HG03469 (cell line): ENCODE data around the gene DLX6.

Experiments used
- ATAC-seq: cut with Tn5 transposase; IDR thresholded peaks from one replicate; pipeline ENCODE4 v1.9.1; 2021; ENCODE audit warnings: mild to moderate bottlenecking, moderate library complexity, moderate number of reproducible peaks; ENCODE audit not compliant: unreplicated experiment

The DLX6 gene

GRCh38 chr7:97009753-97010732 is 4.7 kb downstream of the DLX6 start:
- no peak for ATAC-seq

- ATAC-seq: no peak
Measured at GRCh38 chr7:97011104-97011503, 5.8 kb downstream of the DLX6 start.

DNA sequence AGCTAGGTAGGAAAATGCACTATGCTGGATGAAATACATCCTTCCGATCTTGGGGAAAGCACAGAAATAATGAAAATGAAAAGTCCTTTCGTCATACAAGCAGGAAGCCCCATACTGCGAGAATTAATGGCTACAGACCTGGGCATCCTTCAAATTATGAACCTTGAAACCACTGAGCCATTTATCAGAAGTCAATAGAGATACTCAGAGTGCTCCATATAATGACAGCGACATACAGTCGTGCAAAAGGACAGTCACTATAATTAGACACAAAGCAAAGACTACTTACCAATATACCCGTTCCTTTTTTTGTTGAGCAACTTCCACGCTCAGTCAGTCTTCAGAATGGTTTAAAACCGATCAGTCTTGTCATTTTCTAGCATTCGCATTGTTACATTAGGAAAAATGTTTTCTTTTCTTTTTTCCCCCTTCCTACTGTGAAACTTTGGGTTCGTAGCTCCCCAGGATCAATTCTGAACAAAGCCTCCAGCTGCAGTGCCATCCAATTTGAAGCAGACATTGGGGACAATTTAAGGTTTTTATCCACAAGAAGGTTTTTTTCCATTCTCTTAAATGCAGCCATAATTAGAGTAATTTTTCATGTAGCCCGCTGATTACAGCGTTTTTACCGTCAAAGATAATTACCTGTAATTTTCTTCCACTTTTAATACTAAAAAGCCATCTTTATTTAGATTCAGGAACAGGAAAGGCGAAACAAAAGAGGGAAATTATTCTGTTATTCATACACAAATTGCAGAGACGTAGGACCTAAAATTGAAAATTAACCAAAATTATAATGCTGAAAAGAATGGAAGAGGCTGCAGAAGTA is 6.4 kb downstream of the DLX6 start:
- ATAC-seq: no peak

- ATAC-seq: no peak
Measured at GRCh38 chr7:97012365-97013133, 7.2 kb downstream of the DLX6 start.

DNA sequence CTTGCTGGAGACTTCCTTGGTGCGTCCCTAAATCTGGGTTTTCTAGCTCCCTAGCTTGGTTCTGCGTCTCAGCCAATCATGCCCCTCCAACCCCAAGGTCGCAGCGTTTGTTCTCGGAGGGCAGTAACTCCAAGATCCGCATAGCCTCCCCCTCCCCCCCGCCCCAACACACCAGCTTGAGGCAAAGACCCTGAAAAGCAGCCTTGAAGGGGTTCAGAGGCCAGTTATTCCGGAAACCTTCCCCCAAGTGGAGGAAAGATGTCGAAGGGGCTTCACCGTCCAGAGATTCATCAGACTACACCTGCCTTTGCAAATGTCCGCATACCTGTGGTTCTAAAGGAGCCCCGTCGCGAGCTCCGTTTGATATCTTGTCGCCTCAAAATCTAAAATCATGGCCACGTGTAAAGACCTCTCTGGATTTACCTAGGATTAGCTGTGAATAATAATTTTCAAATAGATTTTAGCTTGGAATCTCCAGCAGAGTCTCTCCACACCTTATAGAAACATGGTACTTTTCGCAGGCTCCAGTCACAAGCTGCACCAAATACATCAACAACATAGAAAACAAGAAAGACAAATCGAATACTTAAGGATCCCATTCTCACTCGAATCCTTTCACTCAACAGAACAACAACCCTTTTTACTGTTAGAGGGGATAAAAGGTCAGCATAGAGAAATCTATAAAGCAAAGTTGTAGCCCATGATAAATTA is 7.9 kb downstream of the DLX6 start:
- ATAC-seq: no peak

DNA sequence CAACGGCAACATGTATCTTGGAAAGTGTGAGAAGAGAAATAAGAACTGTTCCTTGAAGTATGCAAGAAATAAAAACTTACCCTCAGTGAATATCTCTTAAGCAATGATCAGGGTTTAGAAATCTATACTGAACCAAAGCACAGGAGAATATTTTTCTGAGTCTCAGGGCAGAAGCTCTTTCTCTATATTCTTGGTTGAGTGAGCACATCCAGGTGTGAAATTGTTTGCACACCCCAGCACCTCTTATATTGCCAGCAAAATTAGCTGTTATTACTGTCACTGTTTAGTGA is 8.4 kb downstream of the DLX6 start:
- no peak for ATAC-seq

DNA sequence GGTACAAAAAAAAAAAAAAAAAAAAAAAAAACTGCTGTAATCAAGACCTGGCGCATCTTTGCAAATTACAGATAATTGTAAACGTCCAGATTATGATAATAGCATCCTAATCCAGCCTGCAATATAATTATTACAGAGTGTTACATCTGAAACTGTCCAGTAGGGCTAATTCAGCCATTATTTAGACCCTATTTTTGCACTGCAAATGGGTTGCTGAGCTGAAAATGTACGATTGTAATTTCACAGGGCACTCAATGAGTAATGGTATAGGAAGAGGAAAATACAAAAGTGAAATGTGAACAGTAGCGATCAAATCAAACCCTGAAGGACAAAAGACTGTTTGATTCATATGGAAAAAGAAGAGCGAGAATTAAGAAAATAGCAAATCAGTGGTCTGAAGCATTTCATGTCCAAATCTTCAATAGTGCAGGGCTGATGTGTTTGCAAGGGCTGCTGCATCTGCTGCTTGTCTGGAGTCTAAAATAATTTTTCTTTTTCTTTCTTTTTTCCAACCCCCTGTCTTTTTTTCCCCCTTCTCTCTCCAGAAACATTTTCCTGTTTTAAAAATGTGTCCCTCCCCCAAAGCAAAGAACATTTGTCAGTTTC is 8.9 kb downstream of the DLX6 start:
- no peak for ATAC-seq

DNA sequence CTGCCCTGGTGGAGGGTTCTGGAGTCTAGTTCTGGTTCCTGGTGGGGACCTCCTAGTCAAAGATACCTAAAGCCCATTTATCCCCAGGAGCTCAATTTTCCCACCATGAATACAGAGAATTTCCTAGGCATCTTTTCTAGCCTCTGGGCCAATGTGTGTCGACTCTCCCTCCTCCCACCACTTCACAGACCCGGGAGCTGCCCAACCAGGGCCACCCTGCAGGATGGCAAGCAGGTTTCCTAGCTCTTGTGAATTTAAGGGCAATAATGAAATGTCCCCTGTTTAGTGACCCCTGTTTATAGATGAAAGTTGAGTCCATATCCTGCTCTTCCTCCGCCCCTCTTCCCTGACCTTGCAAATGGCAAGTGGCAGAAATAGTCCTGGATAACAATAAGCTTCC is 9.9 kb downstream of the DLX6 start:
- no peak for ATAC-seq

- ATAC-seq: no peak
Measured at GRCh38 chr7:97015756-97016380, 10.5 kb downstream of the DLX6 start.

GRCh38 chr7:97016381-97017191 is 11.2 kb downstream of the DLX6 start:
- no peak for ATAC-seq

GRCh38 chr7:97017192-97018125 is 12.1 kb downstream of the DLX6 start:
- ATAC-seq: no peak

DNA sequence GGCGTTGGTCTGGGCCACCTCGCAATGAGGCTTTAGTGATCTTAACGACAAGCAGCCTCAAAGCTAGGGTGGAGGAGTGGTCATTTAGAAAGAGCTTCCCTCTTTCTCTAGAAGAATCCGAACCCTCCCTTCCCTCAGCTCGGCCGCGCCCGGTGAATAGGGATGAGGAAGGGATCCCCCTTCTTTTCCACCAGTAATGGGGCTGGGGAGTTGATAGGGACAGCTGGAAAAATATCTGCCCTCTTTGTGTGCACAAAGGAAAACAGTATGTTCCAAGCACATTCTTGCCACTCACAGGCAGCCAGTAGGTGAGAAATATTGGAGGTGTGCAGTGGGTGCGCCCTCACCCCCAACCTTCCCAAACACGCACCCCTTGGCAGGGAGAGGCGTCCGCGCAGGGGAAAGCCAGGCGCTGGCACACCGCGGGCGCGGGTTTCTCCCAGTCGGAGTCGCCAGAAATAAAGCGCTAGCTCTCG is 12.8 kb downstream of the DLX6 start:
- no peak for ATAC-seq

DNA sequence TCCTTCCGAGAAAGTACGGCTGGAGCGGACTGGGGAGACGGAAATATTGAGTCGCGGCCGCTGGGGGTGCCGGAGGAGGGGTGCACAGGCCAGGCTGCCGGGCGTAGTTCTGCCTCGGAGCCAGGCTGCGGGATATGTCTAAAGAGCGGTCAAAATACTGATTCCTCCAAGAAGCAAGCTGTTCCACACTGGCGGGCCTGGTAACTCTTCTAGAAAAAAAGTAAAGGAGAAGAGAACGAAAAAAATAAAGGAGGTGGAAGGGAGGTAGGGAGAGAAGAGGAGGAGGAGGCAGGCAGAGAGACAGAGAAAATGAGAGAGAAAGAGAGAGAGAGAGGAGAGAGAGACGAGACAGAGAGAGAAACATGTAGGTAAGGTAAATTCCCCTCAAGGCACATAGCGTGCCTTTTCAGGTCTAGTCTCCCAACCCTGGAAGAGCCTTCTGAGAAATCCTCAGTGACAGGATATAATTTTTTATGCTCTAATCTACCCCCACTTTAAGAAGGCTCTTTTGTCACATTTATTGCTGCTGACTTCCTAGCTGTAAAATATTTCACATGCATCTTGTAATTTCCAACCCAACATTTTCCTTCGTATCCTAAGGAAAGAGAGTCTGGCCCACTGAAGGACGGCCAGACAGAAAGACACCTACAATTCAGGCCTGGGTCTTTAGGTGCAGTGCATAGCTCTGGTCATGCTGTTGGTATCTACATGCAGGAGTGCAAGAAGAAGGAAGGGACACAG is 13.6 kb downstream of the DLX6 start:
- no peak for ATAC-seq

DNA sequence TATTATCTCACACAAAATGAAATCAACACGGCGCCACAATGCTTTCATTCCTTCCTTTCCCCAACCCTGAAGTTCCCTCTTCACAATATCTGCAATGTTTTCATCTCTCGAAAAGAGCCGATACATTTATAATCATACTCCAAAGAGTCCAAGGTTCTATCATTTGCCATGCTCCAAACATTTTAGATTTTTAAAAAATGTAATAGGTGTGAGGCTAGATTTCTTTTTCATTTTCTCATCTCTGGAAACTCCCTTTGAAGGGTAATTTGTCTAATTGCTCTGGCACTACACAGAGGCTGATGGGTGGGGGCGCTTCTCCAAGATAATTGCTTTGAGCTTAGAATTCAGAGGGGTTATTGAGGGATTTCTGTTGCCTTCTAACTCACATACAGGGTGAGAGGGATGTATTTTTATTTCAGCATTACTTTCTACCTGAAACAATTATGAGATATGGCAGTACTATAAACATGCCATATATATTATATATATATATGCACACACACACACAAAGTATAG is 14.4 kb downstream of the DLX6 start:
- ATAC-seq: no peak

GRCh38 chr7:97020601-97020995 is 15.2 kb downstream of the DLX6 start:
- no peak for ATAC-seq

DNA sequence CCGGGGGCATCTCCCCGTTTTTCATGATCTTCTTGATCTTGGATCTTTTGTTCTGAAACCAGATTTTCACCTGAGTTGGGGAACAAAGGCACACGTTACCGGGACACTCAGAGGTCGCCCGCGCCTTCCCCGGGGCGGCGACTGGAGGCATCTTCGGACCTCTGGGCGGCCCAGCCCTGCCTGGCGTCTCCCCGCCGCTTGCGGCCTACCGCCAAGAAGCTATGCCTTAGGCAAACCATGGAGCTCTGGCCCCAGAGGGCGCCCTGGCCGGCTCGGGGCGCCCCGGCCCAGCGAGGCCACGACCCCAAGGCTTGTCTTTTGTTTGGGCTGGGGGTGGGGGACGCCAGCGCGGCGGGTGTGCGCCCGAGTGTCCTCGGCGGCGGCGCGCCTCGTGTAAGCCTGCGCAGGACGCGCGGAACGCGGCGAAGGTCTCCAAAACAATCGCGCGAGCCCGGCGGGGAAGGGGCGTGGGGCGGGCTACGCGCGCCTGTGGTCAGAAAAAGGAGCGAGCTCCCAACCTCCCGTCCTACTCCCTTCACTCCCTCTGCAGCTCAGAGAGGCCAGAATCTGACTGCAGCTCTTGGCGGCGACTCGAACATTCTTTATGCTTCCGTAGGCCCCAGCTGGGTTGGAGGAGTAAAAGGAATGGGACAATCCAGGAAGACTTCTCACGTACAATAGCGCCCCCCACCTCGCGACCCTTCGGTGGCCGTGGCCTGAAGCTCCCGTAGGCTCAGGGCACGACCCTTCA is 15.8 kb downstream of the DLX6 start:
- no peak for ATAC-seq
